Astrocyte of the spinal cord (primary cell): ENCODE data around the gene HECW1.

ENCODE experiments used
- DNase-seq: peaks from one replicate; pipeline ENCODE4 v3.0.0; 2011; ENCODE audit warnings: low read depth, low spot score
- H3K4me3 ChIP-seq: 2 replicates; pipeline ENCODE4 v1.5.1; 2011; ENCODE audit warnings: low read depth, mild to moderate bottlenecking, low read length, moderate library complexity
- CTCF ChIP-seq: IDR thresholded peaks from 2 replicates; pipeline ENCODE4 v1.5.1; 2012; ENCODE audit warnings: low read depth, mild to moderate bottlenecking, low read length, inconsistent platforms
- in situ Hi-C: cut with HindIII; loops from 2 replicates; pipeline ENCODE4 v1.10.0; 2017; ENCODE audit warnings: low sequenced_read_pairs

HECW1 gene

GRCh38 chr7:43392638-43393330 lies 280.3 kb downstream of the HECW1 start:
- in situ Hi-C loops, result no loop called here
- no peak for DNase-seq
- no peak for TF ChIP-seq CTCF
- H3K4me3 ChIP-seq, result no peak overlapping the region

- in situ Hi-C loops, result no loop called here
- TF ChIP-seq CTCF, result no peak
- DNase-seq, result no peak
- H3K4me3 ChIP-seq, result no peak overlapping the region
Measured at GRCh38 chr7:43394441-43395130, 282.1 kb downstream of the HECW1 start.

- in situ Hi-C loops, result no loop called here
- no peak for DNase-seq
- no peak overlapping the region for H3K4me3 ChIP-seq
- TF ChIP-seq CTCF, result no peak
Measured at GRCh38 chr7:43395351-43395750, 282.9 kb downstream of the HECW1 start.

- DNase-seq, result no peak
- no peak for TF ChIP-seq CTCF
- in situ Hi-C loops, result no loop called here
- H3K4me3 ChIP-seq, result no peak overlapping the region
Measured at GRCh38 chr7:43396187-43396740, 283.8 kb downstream of the HECW1 start.

- H3K4me3 ChIP-seq, result no peak overlapping the region
- no peak for TF ChIP-seq CTCF
- DNase-seq, result no peak
- in situ Hi-C loops, result no loop called here
Measured at GRCh38 chr7:43398831-43399230, 286.4 kb downstream of the HECW1 start.

GRCh38 chr7:43405948-43406347 lies 293.5 kb downstream of the HECW1 start:
- TF ChIP-seq CTCF, result no peak
- no peak for DNase-seq
- no peak overlapping the region for H3K4me3 ChIP-seq
- in situ Hi-C loops, result no loop called here
